Adrenal gland (tissue), 12 donors: ENCODE data around the gene TDO2. TPM values are rescaled to one million over a fixed set of nuclear protein-coding genes. Genes with fewer than 3 reads are reported as not detected.

Experiments
- DNase-seq, 7 donors: peaks; one replicate each; pipeline ENCODE4 v3.0.0-alpha.2; 2019 to 2020
- H3K27ac ChIP-seq, 5 donors: fragments of 200-600 bp; sonication (generic) in 4 of 5; 1 replicate in 3 of 5; 2 replicates in 2 of 5; pipeline versions ENCODE4 v1.5.1 to v1.8.0; 2016 to 2020; ENCODE audit warnings: mild to moderate bottlenecking in 1 of 5
- H3K27me3 ChIP-seq: fragments of 200-600 bp; 2 replicates; pipeline ENCODE4 v1.8.0; 2021
- H3K36me3 ChIP-seq, 2 donors: fragments of 200-600 bp; replicated peaks in 1 of 2; 1 replicate in 1 of 2; 2 replicates in 1 of 2; pipeline versions ENCODE4 v1.5.1 to v1.8.0; 2018 to 2022
- H3K4me1 ChIP-seq, 2 donors: fragments of 200-600 bp; replicated peaks in 1 of 2; 1 replicate in 1 of 2; 2 replicates in 1 of 2; pipeline versions ENCODE4 v1.5.1 to v1.8.0; 2018 to 2021
- H3K4me3 ChIP-seq, 4 donors: fragments of 200-600 bp; sonication (generic) in 3 of 4; one replicate each; pipeline ENCODE4 v1.5.1; 2016 to 2018
- H3K9me3 ChIP-seq, 3 donors: fragments of 200-600 bp; sonication (generic) in 1 of 3; replicated peaks in 1 of 3; 1 replicate in 2 of 3; 2 replicates in 1 of 3; pipeline versions ENCODE4 v1.5.1 to v1.8.0; 2016 to 2021
- POLR2A ChIP-seq, 2 donors: fragments of 450-650 bp; IDR thresholded peaks; one replicate each; pipeline ENCODE4 v1.6.1; 2017; ENCODE audit warnings: antibody characterized with exemption in 2 of 2, mild to moderate bottlenecking in 2 of 2, moderate library complexity in 1 of 2
- WGBS, 4 donors: extraction: QIAGEN DNeasy Blood & Tissue Kit in 2 of 4; methylation state at CpG; one replicate each; pipeline versions ENCODE4 v1.1.5 to v1.1.7; 2013 to 2017; 5-methylcytosine and 5-hydroxymethylcytosine counted together
- intact Hi-C, 2 donors: fragments of 100-400 bp; cut with DNase I; formaldehyde crosslinking; loops; one replicate each; pipeline versions ENCODE4 v1.14.1 to v1.15.0; 2022 to 2023
- polyA plus RNA-seq, 3 donors: library from polyadenylated mRNA; stranded (reverse); fragments of 200-250 nt in 2 of 3; fragments of 350-450 nt in 1 of 3; fragmentation: Illumina TruSeq in 1 of 3; extraction: RNeasy Lipid Tissue Mini Kit (QIAGEN cat#74804) in 1 of 3; gene quantifications; one replicate each; pipeline ENCODE4 v1.2.3, GENCODE V29; 2013 to 2014
- total RNA-seq, 9 donors: library from RNA; depleted of rRNA in 4 of 9; stranded (reverse); fragments of >200 nt in 4 of 9; fragments of 120-200 nt in 1 of 9; fragmentation: NEBNext Ultra II Directional in 1 of 9; extraction: Animal tissue kit (Norgen Biotek cat#: 25700) in 1 of 9; gene quantifications; one replicate each; pipeline versions ENCODE4 v1.1.0 to v1.2.4, GENCODE V29; 2013 to 2023
- TF ChIP-seq, protein P1 (sequence below), 6 experiments: fragments of 450-650 bp in 4 of 6; fragments of 200-600 bp in 2 of 6; sonication (generic) in 1 of 6; IDR thresholded peaks; 1 replicate in 5 of 6; 2 replicates in 1 of 6; pipeline versions ENCODE4 v1.5.1 to v1.8.0; 2016 to 2021; ENCODE audit warnings: antibody characterized with exemption in 6 of 6, mild to moderate bottlenecking in 2 of 6, moderate library complexity in 1 of 6
- donor health status: healthy with polysubstance abuse.
- donor health status: Bipolar disorder and iron deficiency.
- donor health status: DM: yes; HTN: yes; CAD: no.
- donor health status: DM: no; HTN: no; CAD: no.
- donor health status: DM: no; HTN: no; CAD: no.
- donor health status: DM: yes; HTN: yes; CAD: no.

TDO2 gene
- total and polyA plus RNA-seq, 12 donors: 0.56 to 9.8 (median 2.6) TPM

DNA sequence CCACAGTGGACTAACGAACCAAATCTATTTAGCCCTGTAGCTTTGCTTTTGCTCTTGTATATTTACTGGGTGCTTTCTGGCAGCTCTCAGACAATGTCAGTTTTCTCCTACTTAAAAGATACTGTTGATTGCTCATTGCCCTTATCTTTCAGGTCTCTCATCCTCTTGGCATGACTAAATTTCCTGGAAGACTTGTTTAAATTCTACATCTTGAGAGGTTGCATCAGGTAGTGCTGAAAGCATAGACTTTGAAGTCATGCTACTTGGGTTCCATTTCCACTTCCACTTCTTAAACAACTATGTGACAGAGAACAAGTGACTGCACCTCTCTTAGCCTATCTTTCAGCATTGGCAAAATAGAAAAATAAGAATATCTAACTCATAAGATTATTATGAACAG, 8.4 kb downstream of the TDO2 start:
- TF ChIP-seq POLR2A (IDR thresholded peaks at IDR 0.05): no peak
- TF ChIP-seq, protein P1, sequence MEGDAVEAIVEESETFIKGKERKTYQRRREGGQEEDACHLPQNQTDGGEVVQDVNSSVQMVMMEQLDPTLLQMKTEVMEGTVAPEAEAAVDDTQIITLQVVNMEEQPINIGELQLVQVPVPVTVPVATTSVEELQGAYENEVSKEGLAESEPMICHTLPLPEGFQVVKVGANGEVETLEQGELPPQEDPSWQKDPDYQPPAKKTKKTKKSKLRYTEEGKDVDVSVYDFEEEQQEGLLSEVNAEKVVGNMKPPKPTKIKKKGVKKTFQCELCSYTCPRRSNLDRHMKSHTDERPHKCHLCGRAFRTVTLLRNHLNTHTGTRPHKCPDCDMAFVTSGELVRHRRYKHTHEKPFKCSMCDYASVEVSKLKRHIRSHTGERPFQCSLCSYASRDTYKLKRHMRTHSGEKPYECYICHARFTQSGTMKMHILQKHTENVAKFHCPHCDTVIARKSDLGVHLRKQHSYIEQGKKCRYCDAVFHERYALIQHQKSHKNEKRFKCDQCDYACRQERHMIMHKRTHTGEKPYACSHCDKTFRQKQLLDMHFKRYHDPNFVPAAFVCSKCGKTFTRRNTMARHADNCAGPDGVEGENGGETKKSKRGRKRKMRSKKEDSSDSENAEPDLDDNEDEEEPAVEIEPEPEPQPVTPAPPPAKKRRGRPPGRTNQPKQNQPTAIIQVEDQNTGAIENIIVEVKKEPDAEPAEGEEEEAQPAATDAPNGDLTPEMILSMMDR (IDR thresholded peaks at IDR 0.05): no peak
- no peaks in the 10 kb centered on the region for H3K36me3 ChIP-seq
- no peaks in the 10 kb centered on the region for H3K9me3 ChIP-seq
- intact Hi-C loops: no loop called here
- no peaks in the 10 kb centered on the region for H3K4me1 ChIP-seq
- no peak overlapping the region for H3K4me3 ChIP-seq
- H3K27ac ChIP-seq: no peak overlapping the region
- no peak for DNase-seq
- H3K27me3 ChIP-seq: no peaks in the 10 kb centered on the region
- 81 to 93% (median 86%) methylated on average over 1 of the region's 1 CpG for WGBS, 4 donors

DNA sequence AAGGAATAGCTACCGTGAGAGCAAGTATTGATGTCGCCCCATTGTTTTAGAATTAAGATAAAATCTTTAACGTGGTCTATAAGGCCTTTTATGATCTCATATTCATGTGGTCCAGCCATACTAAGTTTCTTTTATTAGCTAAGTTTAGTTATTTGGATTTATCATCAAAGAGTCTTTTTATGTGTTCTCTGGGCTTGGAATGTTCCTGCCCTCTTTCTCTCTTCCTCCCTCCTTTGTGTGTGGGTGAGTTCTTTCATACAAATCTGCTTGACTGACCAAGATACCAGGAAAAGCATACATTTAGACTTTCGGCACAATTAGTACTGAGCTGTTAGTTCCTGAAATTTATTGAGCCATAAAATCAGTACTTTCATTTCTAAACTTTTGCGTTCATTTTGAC, 11.3 kb downstream of the TDO2 start:
- no peak for DNase-seq
- intact Hi-C loops: no loop called here
- no peaks in the 10 kb centered on the region for H3K27me3 ChIP-seq
- no peak for TF ChIP-seq POLR2A (IDR thresholded peaks at IDR 0.05)
- TF ChIP-seq, protein P1 (IDR thresholded peaks at IDR 0.05): no peak
- H3K27ac ChIP-seq: no peak overlapping the region
- H3K4me3 ChIP-seq: no peak overlapping the region
- H3K4me1 ChIP-seq: no peaks in the 10 kb centered on the region
- H3K9me3 ChIP-seq: no peaks in the 10 kb centered on the region
- 51 to 54% (median 52%) methylated on average over 5 of the region's 5 CpGs for WGBS, 4 donors
- no peaks in the 10 kb centered on the region for H3K36me3 ChIP-seq

DNA sequence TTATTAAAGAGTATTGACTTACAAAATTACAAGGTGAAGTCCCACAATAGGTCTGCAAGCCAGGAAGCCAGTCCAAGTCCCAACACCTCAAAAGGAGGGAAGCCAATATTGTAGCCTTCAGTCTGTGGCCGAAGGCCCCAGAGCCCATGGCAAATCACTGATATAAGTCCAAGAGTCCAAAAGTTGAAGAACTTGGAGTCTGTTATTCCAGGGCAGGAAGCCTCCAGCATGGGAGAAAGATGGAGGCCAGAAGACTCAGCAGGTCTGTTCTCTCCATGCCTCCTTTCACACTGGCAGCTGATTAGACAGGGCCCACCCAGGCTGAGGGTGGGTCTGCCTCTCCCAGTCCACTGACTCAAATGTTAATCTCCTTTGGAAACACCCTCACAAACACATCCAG, 18.1 kb downstream of the TDO2 start:
- intact Hi-C loops: no loop called here
- TF ChIP-seq, protein P1 (IDR thresholded peaks at IDR 0.05): no peak
- no peak for TF ChIP-seq POLR2A (IDR thresholded peaks at IDR 0.05)
- H3K27me3 ChIP-seq: no peaks in the 10 kb centered on the region
- H3K4me1 ChIP-seq: no peaks in the 10 kb centered on the region
- DNase-seq: no peak
- no peak overlapping the region for H3K4me3 ChIP-seq
- no peaks in the 10 kb centered on the region for H3K36me3 ChIP-seq
- H3K27ac ChIP-seq: no peak overlapping the region
- H3K9me3 ChIP-seq: no peaks in the 10 kb centered on the region
- WGBS, 4 donors: 88 to 100% (median 98%) methylated on average over 1 of the region's 1 CpG

DNA sequence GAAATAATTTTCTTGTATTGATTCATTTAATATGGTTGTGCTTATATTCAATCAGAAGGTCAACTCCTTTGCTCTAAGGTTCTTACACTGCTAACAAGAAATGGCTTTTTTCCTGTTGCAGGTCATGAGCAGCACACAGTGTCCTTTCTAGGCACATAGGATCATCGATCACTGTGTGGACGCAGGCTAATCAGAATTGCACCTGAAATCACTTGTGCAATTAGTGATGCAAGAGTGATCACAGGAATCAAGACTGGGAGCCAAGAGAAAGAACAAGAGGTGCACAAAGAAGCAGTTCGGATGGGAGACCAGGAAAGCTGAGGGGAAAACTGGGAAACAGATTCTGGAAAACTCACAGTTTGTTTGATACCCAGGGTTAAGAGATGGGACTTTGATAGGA, 21.1 kb downstream of the TDO2 start:
- Histone ChIP-seq H3K27me3 (no peaks in the 10 kb centered on the region), H3K36me3 (no peaks in the 10 kb centered on the region), H3K9me3 (no peaks in the 10 kb centered on the region), H3K4me1 (no peaks in the 10 kb centered on the region), H3K27ac (no peak overlapping the region), H3K4me3 (no peak overlapping the region)
- intact Hi-C loops: no loop called here
- TF ChIP-seq, protein P1 (IDR thresholded peaks at IDR 0.05): no peak
- TF ChIP-seq POLR2A (IDR thresholded peaks at IDR 0.05): no peak
- 37 to 84% (median 51%) methylated on average over 3 of the region's 3 CpGs for WGBS, 4 donors
- no peak for DNase-seq
